Omental fat pad (tissue), 4 donors: ENCODE data around the gene CYP4F22. TPM values are rescaled to one million over a fixed set of nuclear protein-coding genes. Genes with fewer than 3 reads are reported as not detected.
"Not testable (repeated sequence)": the region's sequence is repeated elsewhere in the genome, so short reads cannot be mapped to it uniquely, and the experiment has no call there.

Experiments used
- ATAC-seq: fragments of 150-250 bp; one replicate; pipeline ENCODE4 v1.9.1; 2016; ENCODE audit warnings: mild to moderate bottlenecking, moderate library complexity; ENCODE audit not compliant: low FRiP score
- DNase-seq: peaks from one replicate; pipeline ENCODE4 v3.0.0-alpha.2; 2019; ENCODE audit warnings: low spot score
- total RNA-seq, 4 donors: library from RNA; depleted of rRNA; stranded (reverse); fragments of >200 nt; gene quantifications; one replicate each; pipeline ENCODE4 v1.1.0, GENCODE V29; 2016
- TF ChIP-seq, protein P1 (sequence below), 3 donors: fragments of 450-650 bp; IDR thresholded peaks; one replicate each; pipeline ENCODE4 v1.5.1; 2016 to 2017; ENCODE audit warnings: antibody characterized with exemption in 3 of 3, mild to moderate bottlenecking in 3 of 3, moderate library complexity in 2 of 3

Gene CYP4F22
- total RNA-seq, 4 donors from 2014 or later = 0.36 to 1.3 TPM; not detected in 2

DNA sequence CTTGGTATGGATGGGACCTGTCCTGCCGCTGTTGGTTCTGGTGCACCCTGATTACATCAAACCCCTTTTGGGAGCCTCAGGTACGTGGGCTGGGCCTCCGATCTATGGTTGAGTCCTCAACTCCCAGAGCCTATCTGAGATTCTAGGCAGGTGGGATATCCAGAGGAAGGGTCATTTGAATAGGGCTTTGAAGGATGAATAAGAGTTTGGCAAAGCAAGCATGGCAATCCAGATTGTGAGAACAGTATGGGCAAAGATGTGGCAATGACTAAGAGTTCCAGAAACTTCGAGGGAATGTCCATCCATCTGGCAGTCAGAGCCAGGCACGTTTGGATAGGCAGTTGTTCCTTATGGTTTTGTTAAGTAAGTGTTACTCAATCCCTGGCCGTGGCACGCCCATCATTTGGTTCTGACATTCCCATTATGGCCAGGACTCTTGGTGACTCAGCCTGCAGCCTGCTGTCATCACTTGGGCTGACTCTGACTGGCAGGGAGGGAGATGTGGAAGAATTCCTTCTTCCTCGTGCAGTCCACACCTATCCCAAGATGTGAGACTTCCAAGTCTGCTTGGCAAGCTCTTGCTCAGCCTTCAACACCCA lies 21.5 kb downstream of the CYP4F22 start:
- DNase-seq = no peak
- TF ChIP-seq, protein P1, sequence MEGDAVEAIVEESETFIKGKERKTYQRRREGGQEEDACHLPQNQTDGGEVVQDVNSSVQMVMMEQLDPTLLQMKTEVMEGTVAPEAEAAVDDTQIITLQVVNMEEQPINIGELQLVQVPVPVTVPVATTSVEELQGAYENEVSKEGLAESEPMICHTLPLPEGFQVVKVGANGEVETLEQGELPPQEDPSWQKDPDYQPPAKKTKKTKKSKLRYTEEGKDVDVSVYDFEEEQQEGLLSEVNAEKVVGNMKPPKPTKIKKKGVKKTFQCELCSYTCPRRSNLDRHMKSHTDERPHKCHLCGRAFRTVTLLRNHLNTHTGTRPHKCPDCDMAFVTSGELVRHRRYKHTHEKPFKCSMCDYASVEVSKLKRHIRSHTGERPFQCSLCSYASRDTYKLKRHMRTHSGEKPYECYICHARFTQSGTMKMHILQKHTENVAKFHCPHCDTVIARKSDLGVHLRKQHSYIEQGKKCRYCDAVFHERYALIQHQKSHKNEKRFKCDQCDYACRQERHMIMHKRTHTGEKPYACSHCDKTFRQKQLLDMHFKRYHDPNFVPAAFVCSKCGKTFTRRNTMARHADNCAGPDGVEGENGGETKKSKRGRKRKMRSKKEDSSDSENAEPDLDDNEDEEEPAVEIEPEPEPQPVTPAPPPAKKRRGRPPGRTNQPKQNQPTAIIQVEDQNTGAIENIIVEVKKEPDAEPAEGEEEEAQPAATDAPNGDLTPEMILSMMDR (IDR thresholded peaks at IDR 0.05) = no peak
- ATAC-seq = no peak

DNA sequence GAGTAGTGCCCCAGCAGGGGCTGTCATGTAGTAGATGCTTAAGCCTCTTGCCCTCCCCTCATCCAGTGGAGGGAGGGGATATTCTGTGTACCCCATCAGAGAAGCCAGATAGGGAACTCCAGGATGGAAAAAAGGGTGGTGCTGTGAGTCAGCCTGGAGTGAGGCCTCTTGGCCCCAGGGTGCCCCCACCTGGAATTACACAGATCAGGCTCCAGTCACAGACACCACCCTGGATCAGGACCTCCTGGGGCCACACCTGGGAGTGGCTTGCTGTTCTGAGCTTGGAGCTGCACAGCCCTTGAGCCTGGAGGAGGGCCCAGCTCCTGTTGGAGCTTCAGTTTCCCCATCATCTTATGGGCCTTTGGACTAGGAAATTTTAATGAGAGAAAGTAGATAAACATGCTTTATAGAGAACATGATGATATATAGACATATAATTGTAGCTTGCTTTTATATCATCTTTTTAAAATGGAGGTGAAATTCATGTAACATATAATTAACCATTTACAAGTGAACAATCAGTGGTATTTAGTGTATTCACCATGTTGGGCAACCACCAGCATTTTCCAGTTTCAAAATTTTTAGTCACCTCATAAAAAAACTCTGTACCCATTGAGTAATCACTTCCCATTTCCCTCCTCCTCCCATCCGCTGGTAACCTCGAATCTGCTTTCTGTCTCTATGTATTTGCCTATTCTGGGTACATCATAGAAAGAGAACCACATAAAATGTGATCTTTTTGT lies 24.6 kb downstream of the CYP4F22 start:
- TF ChIP-seq, protein P1 (IDR thresholded peaks at IDR 0.05) = no peak
- DNase-seq (no peak), ATAC-seq (no peak)

DNA sequence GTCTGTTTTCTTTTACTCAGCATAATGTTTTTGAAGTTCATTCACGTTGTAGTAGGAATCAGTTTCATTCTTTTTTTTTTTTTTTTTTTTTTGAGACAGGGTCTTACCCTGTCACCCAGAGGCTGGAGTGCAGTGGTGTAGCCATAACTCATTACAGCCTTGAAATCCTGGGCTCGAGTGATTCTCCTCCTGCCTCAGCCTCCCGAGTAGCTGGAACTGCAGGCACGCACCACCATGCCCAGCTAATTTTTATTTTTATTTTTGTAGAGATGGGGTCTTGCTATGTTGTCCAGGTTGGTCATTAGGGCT lies 25.2 kb downstream of the CYP4F22 start:
- DNase-seq, ATAC-seq: not testable (repeated sequence)

DNA sequence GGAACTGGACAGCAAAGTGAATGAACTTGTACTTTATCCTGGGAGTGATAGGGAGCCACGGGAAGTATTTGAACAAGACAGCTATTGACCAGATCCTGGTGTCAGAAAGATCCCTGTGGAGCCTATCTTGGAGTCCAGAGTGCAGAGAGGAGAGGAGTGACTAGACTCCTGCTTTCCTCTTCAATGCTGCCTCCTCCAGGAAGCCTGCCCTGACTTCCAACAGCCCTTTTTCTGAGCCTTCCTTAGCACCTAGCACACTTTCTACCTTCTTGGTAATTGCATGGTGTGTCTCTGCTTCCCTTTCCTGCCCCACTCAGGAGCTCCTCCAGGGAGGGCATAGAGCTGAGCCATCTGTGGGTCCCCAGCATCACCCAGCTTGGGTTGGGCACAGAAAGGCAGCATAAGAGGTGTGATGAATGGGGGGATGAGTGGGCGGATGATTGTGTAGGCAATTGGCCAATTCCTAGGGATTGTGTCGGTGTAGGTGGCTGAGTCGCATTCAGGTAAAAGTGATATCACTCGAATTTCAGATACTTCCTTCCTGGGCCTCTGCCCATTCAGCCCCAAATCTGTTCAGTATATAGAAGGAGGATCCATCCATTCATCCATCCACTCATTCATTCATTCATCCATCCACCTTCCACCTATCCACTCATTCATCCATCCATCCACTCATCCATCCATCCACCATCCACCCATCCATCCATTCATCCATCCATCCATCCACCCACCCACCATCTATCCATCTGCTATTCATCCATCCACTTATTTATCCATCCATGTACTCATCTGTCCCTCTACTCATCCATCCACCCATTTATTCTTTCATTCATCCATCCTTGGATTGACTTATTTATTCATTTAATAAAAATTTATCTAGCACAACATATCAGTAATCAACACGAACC lies 26.9 kb downstream of the CYP4F22 start:
- no peak for DNase-seq
- no peak for ATAC-seq
- TF ChIP-seq, protein P1 (IDR thresholded peaks at IDR 0.05) = no peak

DNA sequence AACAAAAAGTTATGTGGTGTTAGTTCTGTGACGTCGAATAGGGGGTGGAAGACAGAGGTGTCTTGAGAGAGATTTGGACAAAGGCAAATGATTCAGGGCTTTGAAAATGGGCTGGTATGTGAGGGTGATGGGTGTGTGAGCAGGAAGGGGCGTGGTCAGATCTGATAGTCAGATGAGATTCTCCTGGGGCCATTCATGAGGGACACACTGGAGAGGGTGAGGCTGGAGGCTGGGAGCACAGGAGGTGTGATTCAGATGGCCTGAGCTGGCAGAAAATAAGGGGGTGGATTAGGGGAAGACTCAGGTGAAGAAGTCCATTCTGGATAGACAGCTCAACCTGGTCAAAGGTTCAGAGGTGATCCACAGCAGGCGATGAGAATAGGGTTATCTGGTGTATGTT lies 28.0 kb downstream of the CYP4F22 start:
- DNase-seq (no peak), ATAC-seq (no peak)
- TF ChIP-seq, protein P1 (IDR thresholded peaks at IDR 0.05) = no peak

DNA sequence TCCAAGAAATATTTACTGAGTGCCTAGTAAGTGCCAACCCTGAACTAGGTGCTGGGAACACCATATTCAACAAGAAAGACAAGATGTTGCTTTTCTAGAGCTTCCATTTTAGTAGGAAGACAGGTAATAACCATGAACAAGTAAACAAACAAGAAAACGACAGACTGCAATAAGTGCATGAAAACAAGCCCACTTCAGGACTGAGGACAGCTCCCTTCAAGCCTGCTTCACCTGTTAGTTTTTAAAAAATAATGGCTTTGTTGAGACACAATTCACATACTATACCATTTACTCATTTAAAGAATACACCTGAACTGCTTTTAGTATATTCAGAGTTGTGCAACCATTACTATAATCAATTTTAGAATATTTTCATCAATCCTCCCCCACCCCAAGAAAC lies 30.4 kb downstream of the CYP4F22 start:
- no peak for DNase-seq
- TF ChIP-seq, protein P1 (IDR thresholded peaks at IDR 0.05) = no peak
- no peak for ATAC-seq

DNA sequence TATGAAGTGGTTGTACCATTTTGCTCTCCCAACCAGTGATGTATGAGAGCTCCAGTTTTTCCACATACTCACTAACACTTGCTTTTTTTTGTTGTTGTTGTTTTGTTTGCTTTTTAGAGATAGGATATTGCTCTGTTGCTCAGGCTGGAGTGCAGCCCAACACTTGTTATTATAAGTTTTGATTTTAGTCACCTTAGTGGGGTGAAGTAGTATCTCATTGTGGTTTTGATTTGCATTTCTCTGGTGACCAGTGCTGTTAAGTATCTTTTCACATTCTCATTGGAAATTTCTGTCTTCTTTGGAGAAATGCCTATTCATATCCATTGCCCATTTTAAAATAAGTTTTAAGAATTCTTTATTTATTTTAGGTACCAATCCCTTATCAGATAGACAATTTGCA lies 31.3 kb downstream of the CYP4F22 start:
- ATAC-seq = no peak
- no peak for DNase-seq
- TF ChIP-seq, protein P1 (IDR thresholded peaks at IDR 0.05) = no peak
